Activated naive CD4-positive, alpha-beta T cell treated with anti-CD3 and anti-CD28 coated beads, Interleukin-2, amount 10 ng/mL, durations not matched to agents 7 days and 5 days (primary cell): ENCODE data around the gene MRPS5.

Experiments used
- CTCF ChIA-PET: fragments of 350-600 bp; sonication (Branson Sonifier 250); formaldehyde crosslinking; loops from one replicate; lab custom pipeline; 2021; ENCODE audit warnings: antibody characterized with exemption; lab: Charles Lee
- DNase-seq: peaks from one replicate; pipeline ENCODE4 v3.0.0-alpha.2; 2020
- H3K27ac Mint-ChIP-seq: one replicate; pipeline ENCODE4 v1.8.0; 2021; ENCODE audit warnings: mild to moderate bottlenecking, moderate library complexity, mixed read lengths
- H3K27me3 Mint-ChIP-seq: one replicate; pipeline ENCODE4 v1.8.0; 2021; ENCODE audit warnings: mild to moderate bottlenecking, mixed read lengths
- H3K36me3 Mint-ChIP-seq: one replicate; pipeline ENCODE4 v1.8.0; 2021; ENCODE audit warnings: mixed read lengths
- H3K4me1 Mint-ChIP-seq: one replicate; pipeline ENCODE4 v1.8.0; 2021; ENCODE audit warnings: mixed read lengths
- H3K4me3 Mint-ChIP-seq: one replicate; pipeline ENCODE4 v1.8.0; 2021; ENCODE audit warnings: mild to moderate bottlenecking, moderate library complexity, mixed read lengths
- H3K9me3 Mint-ChIP-seq: one replicate; pipeline ENCODE4 v1.8.0; 2021; ENCODE audit warnings: mixed read lengths

The MRPS5 gene

DNA sequence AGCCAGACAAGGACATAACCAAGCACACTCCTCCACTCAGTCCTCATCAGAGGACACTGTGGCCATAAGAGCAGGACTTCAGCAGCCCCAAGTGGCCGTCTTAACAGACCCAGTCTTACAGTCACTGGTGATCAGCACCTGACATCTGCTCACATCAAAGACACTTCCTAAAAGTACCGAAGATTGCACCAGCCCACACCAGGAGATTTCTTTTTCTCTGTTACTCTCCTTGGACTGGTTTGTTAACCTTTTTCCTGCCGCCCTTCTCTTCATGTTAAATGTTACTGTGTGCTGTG, 44.1 kb downstream of the MRPS5 start:
- peak overlapping the region; percentile 83 for H3K27ac Mint-ChIP-seq
- peak overlapping the region; percentile 95 for H3K4me3 Mint-ChIP-seq
- H3K36me3 Mint-ChIP-seq, result peaks cover 25% of the 10 kb centered on the region
- DNase-seq, result no peak
- peaks cover 78% of the 10 kb centered on the region for H3K4me1 Mint-ChIP-seq
- CTCF ChIA-PET, result interaction anchor here (1.4 to 12.7 kb wide), 6 partner anchors 20 to 91 kb away, joined by 4 to 489 read pairs (median 60); partner anchors contain the start of genes MAL and MRPS5
- no peaks in the 10 kb centered on the region for H3K9me3 Mint-ChIP-seq
- H3K27me3 Mint-ChIP-seq, result peaks cover 5% of the 10 kb centered on the region

DNA sequence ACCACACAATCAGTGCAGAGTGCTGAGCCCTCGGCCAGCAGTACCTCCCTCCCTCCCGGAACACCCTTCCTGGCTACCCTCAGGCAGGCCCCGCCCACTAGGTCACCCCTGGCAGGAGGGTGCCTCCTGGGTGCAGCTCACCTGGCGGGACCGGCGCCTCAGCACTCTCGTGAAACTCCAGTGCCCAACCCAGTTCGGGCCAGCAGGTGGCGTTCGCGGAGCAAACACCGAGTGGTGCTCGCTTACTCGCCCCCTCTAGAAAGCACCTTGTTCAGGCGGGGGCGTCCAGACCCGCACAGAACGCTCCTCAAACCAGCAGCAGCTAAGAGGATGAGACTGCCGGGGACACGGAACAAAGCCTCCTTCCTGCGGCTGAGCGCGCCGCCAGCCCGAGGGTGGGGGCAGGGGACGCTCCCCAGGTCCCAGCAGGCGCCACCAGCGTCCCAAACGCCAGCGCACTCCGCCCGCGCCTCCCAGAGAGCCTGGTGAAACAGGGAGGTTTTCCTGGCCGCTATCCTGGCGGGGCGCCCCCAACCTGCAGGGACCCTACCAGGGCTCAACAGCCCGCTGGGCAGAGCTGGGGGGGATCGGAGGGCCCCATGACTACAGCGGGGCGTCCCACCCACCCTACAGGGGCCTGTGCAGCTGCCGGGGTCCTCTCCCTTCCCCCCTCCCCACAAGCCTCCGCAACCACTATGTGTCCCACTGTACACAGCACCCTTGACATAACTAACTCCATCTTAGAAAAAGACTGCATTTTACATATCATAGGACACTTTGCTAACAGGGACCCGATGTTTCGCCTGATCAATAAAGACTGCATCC, 44.7 kb downstream of the MRPS5 start:
- peaks cover 5% of the 10 kb centered on the region for H3K27me3 Mint-ChIP-seq
- CTCF ChIA-PET, result interaction anchor here (0.7 to 12.7 kb wide), 17 partner anchors 9 to 205 kb away, joined by 3 to 489 read pairs (median 3); partner anchors contain the start of genes MAL and MRPS5
- H3K36me3 Mint-ChIP-seq, result peaks cover 30% of the 10 kb centered on the region
- peaks cover 83% of the 10 kb centered on the region for H3K4me1 Mint-ChIP-seq
- H3K4me3 Mint-ChIP-seq, result peak overlapping the region; percentile 95
- H3K27ac Mint-ChIP-seq, result peak overlapping the region; percentile 99
- H3K9me3 Mint-ChIP-seq, result no peaks in the 10 kb centered on the region
- DNase-seq, result peak; percentile 98

DNA sequence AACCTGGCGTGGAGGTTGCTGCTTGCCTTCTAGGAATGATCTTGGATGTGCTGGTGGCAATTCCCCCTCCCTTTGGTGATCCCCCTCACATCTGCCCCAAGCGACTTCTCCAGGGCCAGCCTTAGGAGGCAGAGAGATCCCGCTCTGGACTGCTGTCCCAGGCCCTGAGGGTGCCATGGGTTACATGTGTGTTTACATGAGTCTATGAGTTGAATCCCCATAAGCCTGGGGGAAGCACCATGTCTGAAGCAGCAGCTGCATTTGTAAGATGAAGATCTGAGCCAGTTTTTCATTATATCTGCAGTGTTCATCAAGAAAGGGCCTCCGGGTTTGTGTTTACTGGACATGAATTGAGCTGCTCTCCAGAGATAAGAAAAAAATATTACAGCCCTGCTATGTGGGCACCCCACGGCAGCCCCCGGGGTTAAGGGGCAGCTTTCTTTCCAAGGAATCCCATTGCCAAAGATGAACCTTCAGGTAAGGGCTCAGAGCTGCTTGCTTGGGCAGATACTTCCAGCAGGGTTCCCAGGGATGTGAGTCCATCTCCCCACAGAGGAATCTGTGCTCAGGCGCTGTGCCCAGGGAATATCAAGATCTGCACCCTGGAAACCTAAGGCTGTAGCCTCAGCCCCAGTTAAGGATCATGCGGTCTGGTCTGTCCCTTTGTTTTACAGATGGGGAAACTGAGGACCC, 46.0 kb downstream of the MRPS5 start:
- peaks cover 35% of the 10 kb centered on the region for H3K36me3 Mint-ChIP-seq
- DNase-seq, result no peak
- no peaks in the 10 kb centered on the region for H3K9me3 Mint-ChIP-seq
- peaks cover 5% of the 10 kb centered on the region for H3K27me3 Mint-ChIP-seq
- H3K27ac Mint-ChIP-seq, result peak overlapping the region; percentile 99
- H3K4me3 Mint-ChIP-seq, result peak overlapping the region; percentile 95
- peaks cover 87% of the 10 kb centered on the region for H3K4me1 Mint-ChIP-seq
- CTCF ChIA-PET, result interaction anchor here (0.8 to 12.7 kb wide), 9 partner anchors 18 to 130 kb away, joined by 3 to 489 read pairs (median 6); partner anchors contain the start of genes MAL and MRPS5

DNA sequence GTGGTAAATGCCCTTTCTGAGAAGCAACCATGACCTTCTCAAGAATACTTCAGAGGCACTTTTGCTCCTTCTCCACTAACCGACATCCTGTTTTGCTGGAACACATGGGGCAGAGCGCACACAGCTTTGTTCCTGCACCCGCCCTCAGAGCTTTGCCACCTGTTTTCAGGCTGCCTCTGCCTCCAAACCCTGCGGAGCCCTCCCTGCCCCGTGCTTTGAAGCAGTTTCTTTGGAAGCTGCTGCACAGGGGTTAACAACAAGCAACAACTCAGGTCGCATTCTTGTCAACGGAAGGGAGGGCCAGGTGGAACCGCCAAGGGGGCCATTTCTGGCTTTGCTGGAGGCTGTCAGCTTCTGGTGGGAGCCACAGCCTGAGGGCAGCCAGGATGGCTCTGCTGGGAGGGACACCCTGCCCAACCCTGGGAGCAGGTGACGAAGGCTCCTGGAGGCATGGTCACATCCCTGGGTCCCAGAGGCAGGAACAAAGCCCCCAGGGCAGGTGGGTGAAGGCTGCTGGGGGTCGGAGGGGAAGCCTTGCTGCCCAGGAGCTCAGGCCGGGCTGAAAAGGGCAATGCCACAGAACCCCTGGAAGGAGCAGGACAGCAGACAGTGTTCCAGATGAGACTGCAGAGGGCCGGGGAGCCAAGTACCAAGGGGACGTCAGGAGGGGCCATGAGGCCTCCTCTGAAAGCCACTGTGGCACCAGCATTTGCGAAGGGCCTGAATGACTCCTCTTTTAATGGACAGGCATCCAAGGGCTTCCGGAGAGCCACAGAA, 46.8 kb downstream of the MRPS5 start:
- CTCF ChIA-PET, result interaction anchor here (0.8 to 12.7 kb wide), 6 partner anchors 17 to 89 kb away, joined by 3 to 489 read pairs (median 60); partner anchors contain the start of genes MAL and MRPS5
- peak overlapping the region; percentile 99 for H3K27ac Mint-ChIP-seq

GRCh38 chr2:95073856-95074662, 47.5 kb downstream of the MRPS5 start:
- no peak for DNase-seq
- H3K4me1 Mint-ChIP-seq, result peaks cover 74% of the 10 kb centered on the region
- H3K9me3 Mint-ChIP-seq, result no peaks in the 10 kb centered on the region

More for the DNA sequence above, 46.8 kb downstream of the MRPS5 start:
- no peaks in the 10 kb centered on the region for H3K9me3 Mint-ChIP-seq
- DNase-seq, result peak; percentile 93
- H3K27me3 Mint-ChIP-seq, result peaks cover 5% of the 10 kb centered on the region
- peaks cover 35% of the 10 kb centered on the region for H3K36me3 Mint-ChIP-seq
- H3K4me3 Mint-ChIP-seq, result peak overlapping the region; percentile 95
- H3K4me1 Mint-ChIP-seq, result peaks cover 82% of the 10 kb centered on the region

GRCh38 chr2:95072424-95072823, 49.2 kb downstream of the MRPS5 start:
- H3K36me3 Mint-ChIP-seq, result peaks cover 36% of the 10 kb centered on the region

More at GRCh38 chr2:95073856-95074662, 47.5 kb downstream of the MRPS5 start:
- H3K36me3 Mint-ChIP-seq, result peaks cover 35% of the 10 kb centered on the region
- peaks cover 5% of the 10 kb centered on the region for H3K27me3 Mint-ChIP-seq
- peak overlapping the region; percentile 95 for H3K4me3 Mint-ChIP-seq
- peak overlapping the region; percentile 99 for H3K27ac Mint-ChIP-seq
- CTCF ChIA-PET, result interaction anchor here (4.7 to 12.7 kb wide), 4 partner anchors 17 to 51 kb away, joined by 18 to 489 read pairs (median 154); partner anchors contain the start of genes MAL and MRPS5

DNA sequence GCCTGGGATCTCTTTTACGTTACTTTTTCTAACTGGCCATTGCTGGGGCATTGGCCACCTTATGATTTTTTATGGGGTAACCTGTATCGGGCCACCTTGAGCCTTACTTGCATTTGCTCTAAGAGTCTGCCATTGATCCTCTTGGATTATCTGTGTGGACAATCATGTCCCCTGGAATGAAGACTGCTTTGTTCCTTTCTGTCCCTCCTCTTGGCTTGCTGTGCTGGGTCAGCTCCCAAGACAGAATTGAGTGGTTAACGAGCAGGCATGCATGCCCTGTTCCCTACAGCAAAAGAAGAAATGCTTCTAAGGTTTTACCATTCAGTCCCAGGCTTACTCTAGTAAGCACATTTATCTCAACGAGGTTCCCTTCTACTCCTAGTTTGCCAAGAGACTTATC, 49.8 kb downstream of the MRPS5 start:
- peaks cover 5% of the 10 kb centered on the region for H3K27me3 Mint-ChIP-seq
- peak overlapping the region; percentile 35 for H3K27ac Mint-ChIP-seq
- no peak for DNase-seq
- no peaks in the 10 kb centered on the region for H3K9me3 Mint-ChIP-seq
- peaks cover 36% of the 10 kb centered on the region for H3K36me3 Mint-ChIP-seq
- H3K4me1 Mint-ChIP-seq, result peaks cover 52% of the 10 kb centered on the region
- CTCF ChIA-PET, result interaction anchor here (10.0 kb wide), 1 partner anchor 14 kb away, joined by 205 read pairs; no protein-coding TSS in a partner anchor
- H3K4me3 Mint-ChIP-seq, result no peak overlapping the region

More at GRCh38 chr2:95072424-95072823, 49.2 kb downstream of the MRPS5 start:
- Mint-ChIP-seq H3K4me1 (peaks cover 58% of the 10 kb centered on the region), H3K27ac (peak overlapping the region; percentile 35), H3K27me3 (peaks cover 5% of the 10 kb centered on the region), H3K4me3 (no peak overlapping the region), H3K9me3 (no peaks in the 10 kb centered on the region)
- no peak for DNase-seq
- CTCF ChIA-PET, result interaction anchor here (0.6 to 12.7 kb wide), 3 partner anchors 15 to 49 kb away, joined by 3 to 489 read pairs (median 205); partner anchors contain the start of gene MAL

- CTCF ChIA-PET, result interaction anchor here (1.9 kb wide), 1 partner anchor 9 kb away, joined by 8 read pairs; no protein-coding TSS in a partner anchor
- Mint-ChIP-seq H3K27ac (no peak overlapping the region), H3K4me3 (no peak overlapping the region), H3K4me1 (peaks cover 30% of the 10 kb centered on the region), H3K36me3 (peaks cover 18% of the 10 kb centered on the region), H3K27me3 (peaks cover under 1% of the 10 kb centered on the region), H3K9me3 (no peaks in the 10 kb centered on the region)
- DNase-seq, result no peak
Observed at GRCh38 chr2:95069465-95069864, 52.1 kb downstream of the MRPS5 start.

GRCh38 chr2:95068256-95068655, 53.4 kb downstream of the MRPS5 start:
- H3K9me3 Mint-ChIP-seq, result no peaks in the 10 kb centered on the region

GRCh38 chr2:95063086-95063958, 58.3 kb downstream of the MRPS5 start:
- Mint-ChIP-seq H3K9me3 (no peaks in the 10 kb centered on the region), H3K4me1 (peaks cover 50% of the 10 kb centered on the region), H3K4me3 (no peak overlapping the region), H3K27me3 (peaks cover 3% of the 10 kb centered on the region), H3K27ac (peak overlapping the region; percentile 90), H3K36me3 (peaks cover 2% of the 10 kb centered on the region)
- no peak for DNase-seq
- CTCF ChIA-PET, result interaction anchor here (1.4 to 15.3 kb wide), 4 partner anchors 10 to 41 kb away, joined by 4 to 205 read pairs (median 21); no protein-coding TSS in a partner anchor

More at GRCh38 chr2:95068256-95068655, 53.4 kb downstream of the MRPS5 start:
- no peaks in the 10 kb centered on the region for H3K27me3 Mint-ChIP-seq
- CTCF ChIA-PET, result interaction anchor here (0.8 to 1.3 kb wide), 3 partner anchors 8 to 46 kb away, joined by 3 to 6 read pairs (median 3); no protein-coding TSS in a partner anchor
- H3K4me1 Mint-ChIP-seq, result peaks cover 29% of the 10 kb centered on the region
- DNase-seq, result no peak
- H3K36me3 Mint-ChIP-seq, result peaks cover 16% of the 10 kb centered on the region
- no peak overlapping the region for H3K4me3 Mint-ChIP-seq
- H3K27ac Mint-ChIP-seq, result no peak overlapping the region

GRCh38 chr2:95062242-95063085, 59.1 kb downstream of the MRPS5 start:
- Mint-ChIP-seq H3K36me3 (peaks cover 1% of the 10 kb centered on the region), H3K4me3 (peak overlapping the region; percentile 1), H3K4me1 (peaks cover 54% of the 10 kb centered on the region), H3K9me3 (no peaks in the 10 kb centered on the region), H3K27ac (peak overlapping the region; percentile 90), H3K27me3 (peaks cover 7% of the 10 kb centered on the region)
- CTCF ChIA-PET, result interaction anchor here (2.3 to 15.3 kb wide), 3 partner anchors 9 to 39 kb away, joined by 12 to 205 read pairs (median 30); no protein-coding TSS in a partner anchor
- no peak for DNase-seq
